GM21367 (cell line): ENCODE results near the gene TMEM184A.
"Not testable (repeated sequence)": the region's sequence is repeated elsewhere in the genome, so short reads cannot be mapped to it uniquely, and the experiment has no call there.

ENCODE experiments used
- ATAC-seq: cut with Tn5 transposase; IDR thresholded peaks from one replicate; pipeline ENCODE4 v1.9.1; 2021; ENCODE audit not compliant: unreplicated experiment

TMEM184A gene

GRCh38 chr7:1590887-1591286 is 34.9 kb upstream of the TMEM184A start:
- no peak for ATAC-seq

DNA sequence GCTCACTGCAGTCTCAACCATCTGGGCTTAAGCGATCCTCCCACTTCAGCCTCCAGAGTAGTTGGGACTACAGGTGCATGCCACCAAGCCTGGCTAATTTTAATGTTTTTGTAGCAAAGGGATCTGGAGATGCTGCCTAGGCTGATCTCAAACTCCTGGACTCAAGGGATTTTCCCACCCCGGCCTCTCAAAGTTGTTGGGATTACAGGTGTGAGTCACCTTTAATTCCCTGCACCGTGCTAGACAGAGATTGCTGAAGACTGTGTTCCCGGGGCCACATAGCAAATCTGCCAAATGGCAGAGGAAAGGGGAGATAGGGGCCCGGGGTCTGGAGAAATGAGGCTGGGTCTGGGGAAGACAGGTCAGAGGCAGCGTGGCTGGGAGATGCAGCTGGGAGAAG is 34.5 kb upstream of the TMEM184A start:
- ATAC-seq = no peak

DNA sequence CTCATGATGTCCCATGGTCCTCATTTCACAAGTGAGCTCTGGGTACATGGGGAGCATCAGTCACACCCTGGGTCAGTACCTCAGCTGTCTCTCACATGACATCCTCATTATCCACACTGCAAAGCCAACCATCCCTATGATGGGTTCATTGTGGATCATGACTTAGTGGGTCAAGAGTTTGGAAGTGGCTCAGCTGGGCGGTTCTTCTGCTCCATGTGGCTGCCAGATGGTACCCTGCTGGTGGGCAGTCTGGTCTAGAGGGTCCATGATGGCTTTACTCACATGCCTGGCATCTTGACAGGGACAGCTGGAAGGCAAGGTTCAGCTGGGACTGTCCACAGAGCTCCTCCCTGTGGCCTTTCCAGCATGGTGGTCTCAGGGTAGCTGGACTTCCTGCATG is 33.0 kb upstream of the TMEM184A start:
- ATAC-seq = no peak

DNA sequence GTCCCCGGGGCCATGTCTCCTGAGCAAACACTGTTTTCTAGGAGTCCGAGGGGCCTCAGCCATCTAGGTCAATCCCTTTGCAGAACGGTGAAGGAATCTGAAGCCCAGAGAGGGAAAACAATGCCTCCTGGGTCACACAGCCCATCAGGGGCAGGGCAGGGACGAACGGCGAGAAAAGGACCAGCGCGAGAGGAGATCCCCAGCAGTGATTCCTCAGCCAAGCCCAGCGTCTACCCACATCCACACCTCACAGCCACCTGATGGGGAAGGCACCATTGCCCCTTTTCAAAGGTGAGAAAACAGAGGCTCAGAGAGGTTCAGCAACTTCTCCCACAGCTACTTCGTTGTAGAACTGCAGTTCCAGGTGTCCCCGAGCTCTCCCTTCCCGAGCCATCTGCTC is 31.7 kb upstream of the TMEM184A start:
- ATAC-seq = no peak

GRCh38 chr7:1586827-1587705 is 31.1 kb upstream of the TMEM184A start:
- ATAC-seq = no peak

- ATAC-seq = no peak
Observed at GRCh38 chr7:1586126-1586826, 30.3 kb upstream of the TMEM184A start.

- ATAC-seq = no peak
Observed at GRCh38 chr7:1585142-1585981, 29.4 kb upstream of the TMEM184A start.

DNA sequence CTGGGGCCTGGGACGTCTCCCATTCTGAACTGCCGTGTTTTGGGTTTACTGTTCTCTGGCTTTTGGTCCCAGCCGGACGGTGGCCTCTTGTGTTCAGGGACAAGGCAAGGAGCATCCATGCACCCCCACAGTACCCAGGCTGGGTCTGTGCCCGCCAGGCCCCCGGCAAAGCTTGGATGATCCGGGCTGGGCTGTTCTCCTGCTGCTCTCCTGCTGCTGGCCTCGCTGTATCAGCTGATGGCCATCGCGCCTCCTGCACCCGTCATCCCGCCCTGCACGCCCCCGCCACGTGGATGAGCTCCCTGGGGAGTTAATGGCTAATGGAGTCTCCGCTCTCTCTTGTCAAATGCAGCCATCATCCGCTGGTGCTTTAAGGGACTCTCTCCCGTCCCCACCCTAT is 28.7 kb upstream of the TMEM184A start:
- ATAC-seq = no peak

- ATAC-seq = not testable (repeated sequence)
Observed at GRCh38 chr7:1583241-1583930, 27.4 kb upstream of the TMEM184A start.

DNA sequence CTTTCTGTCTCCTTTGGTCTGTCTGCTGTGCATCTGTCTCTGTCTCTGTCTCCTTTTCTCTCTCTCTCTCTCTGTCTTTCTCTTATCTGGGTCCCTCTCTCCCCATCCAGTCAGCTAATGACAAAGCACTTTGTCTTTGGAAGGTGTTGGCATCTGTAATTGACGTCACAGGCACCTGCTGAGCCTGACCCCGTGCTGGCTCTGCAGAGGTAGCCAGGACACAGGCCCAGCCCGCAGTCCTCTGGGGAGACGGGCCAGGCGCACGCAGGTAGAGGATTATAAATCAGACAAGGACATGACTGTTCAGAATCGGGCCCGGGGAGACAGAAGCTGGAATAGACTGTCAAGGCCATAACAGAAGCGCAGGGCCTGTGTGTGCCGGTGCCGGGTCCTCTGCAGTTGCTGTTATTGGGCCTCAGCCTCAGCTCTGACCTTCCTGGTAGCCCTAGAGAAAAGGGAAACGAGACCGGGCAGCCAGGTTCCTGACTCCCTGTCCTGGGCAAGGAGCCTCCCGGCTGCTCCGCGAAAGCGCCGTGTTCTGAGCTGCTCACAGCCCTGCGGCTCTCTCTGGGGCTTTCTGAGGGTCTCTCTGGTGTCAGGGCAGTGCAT is 24.5 kb upstream of the TMEM184A start:
- no peak for ATAC-seq

GRCh38 chr7:1579481-1580421 is 23.7 kb upstream of the TMEM184A start:
- ATAC-seq = no peak

- ATAC-seq = no peak
Observed at GRCh38 chr7:1578513-1578912, 22.5 kb upstream of the TMEM184A start.

GRCh38 chr7:1576521-1577253 is 20.7 kb upstream of the TMEM184A start:
- ATAC-seq = no peak

DNA sequence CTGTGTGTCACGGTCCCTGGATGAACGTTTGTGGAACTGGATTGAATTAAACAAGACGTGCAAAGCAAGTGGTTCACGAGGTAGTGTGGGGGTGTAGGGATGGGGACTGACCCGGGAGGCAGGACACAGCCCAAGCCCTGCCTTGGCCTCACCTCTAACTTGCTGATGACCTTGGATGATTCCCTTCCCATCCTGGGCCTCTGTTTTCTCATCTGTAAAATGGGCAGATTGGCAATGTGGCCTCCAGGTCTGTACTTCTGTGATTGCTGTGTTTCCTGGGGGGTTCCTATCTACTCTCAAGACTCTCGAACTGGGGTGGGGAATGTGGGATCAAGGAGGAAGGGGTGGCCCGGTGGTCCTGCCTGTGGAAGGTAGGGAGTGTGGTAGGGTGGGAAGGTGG is 19.8 kb upstream of the TMEM184A start:
- ATAC-seq = no peak

GRCh38 chr7:1572111-1572822 is 16.3 kb upstream of the TMEM184A start:
- ATAC-seq = no peak

DNA sequence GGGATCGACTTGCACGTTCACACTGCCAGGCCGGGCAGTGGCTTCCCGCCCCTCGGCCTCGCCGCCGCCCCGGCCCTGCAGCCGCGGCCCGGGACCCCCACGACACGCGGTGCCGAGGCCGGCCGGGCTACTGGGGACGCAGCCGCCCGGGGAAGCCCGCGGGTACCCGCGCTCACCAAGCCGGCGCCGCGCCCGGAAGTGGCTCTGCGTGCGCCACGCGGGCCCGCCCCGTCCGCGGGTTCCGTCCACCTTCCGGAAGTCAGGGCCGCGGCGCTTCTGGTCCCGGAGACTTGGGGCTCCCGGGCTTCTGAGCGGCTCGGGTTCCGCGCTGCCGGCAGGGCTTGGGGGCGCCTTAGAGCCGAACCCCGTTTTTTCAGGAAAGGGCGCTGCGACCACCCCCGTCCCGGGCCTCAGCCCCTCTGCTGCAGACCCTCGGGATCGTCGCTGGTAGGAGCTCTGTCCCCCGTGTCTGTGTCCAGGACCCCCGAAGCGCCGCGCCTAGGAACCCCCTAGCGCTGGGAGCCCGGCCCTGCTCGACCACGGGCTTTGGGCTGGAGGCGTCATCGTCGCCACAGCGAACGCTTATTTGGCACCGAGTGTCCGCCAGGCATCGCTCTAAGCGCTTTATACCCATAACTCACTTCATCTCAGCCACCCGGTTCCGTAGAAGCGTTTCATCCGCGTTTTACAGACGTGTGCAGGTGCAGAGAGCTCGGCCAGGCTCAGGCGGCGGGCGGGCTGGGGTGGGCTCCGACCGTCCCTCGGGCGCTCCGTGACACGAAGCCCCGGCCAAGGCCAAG is 14.0 kb upstream of the TMEM184A start, which contains the start of gene PSMG3:
Gene PSMG3, minus strand, starts transcription at position 200 of the 800 bp plus-strand sequence. CDS start 693 bp downstream, outside the sequence.
- peak; percentile 72 for ATAC-seq

DNA sequence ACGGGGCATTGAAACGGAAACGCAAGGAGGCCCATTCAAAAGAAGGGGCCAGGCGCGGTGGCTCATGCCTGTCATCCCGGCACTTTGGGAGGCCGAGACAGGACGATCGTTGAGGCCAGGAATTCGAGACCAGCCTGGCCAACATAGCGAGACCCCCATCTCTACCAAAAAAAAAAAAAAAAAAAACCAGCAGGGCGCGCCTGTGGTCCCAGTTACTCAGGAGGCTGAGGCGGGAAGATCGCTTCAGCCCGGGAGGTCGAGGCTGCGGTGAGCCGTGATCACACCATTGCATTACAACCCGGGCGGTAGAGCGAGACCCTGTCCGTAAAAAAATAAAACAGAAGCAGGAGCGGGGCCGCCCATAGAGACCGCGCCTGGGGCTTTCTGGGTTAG is 13.4 kb upstream of the TMEM184A start:
- no peak for ATAC-seq
